HCT116 (cell line): ENCODE results near the gene IL1B. TPM values are rescaled to one million over a fixed set of nuclear protein-coding genes. Genes with fewer than 3 reads are reported as not detected.

Experiments used
- ATAC-seq: fragments of 200-7000 bp; cut with Tn5 transposase; 2 replicates; pipeline ENCODE4 v1.9.1; 2020; ENCODE audit warnings: mild to moderate bottlenecking, moderate library complexity
- BruUV-seq: library from RNA; stranded (reverse); fragments of 400-500 nt; replicated peaks from 2 replicates; lab custom pipeline; 2021; lab: Mats Ljungman, UMichigan
- CTCF ChIA-PET: fragments of 300-600 bp; sonication (Branson Sonifier 250); formaldehyde crosslinking; loops from one replicate; lab custom pipeline; 2021; ENCODE audit warnings: antibody characterized with exemption; lab: Charles Lee
- POLR2A ChIA-PET: fragments of 300-600, 350-600 bp; sonication (Branson Sonifier 250); formaldehyde crosslinking; loops from one replicate; lab custom pipeline; 2021; ENCODE audit warnings: antibody characterized with exemption; lab: Charles Lee
- RAD21 ChIA-PET, 2 experiments: fragments of 300-600 bp; sonication (Branson Sonifier 250); formaldehyde crosslinking; loops; one replicate each; lab custom pipeline; 2023; ENCODE audit warnings: low total read pairs in 2 of 2; ENCODE audit not compliant: uncharacterized antibody in 2 of 2, unreplicated experiment in 2 of 2, low non-redundant PET in 1 of 2; lab: Charles Lee
- DNase-seq: peaks from one replicate; pipeline ENCODE4 v3.0.0-alpha.2; 2010; ENCODE audit warnings: low read depth, low spot score
- H2AFZ ChIP-seq: fragments of 200-600 bp; shearing (Covaris generic), sonication (generic); 2 replicates; pipeline ENCODE4 v1.6.1; 2017; ENCODE audit warnings: low read depth, mixed run types, mixed read lengths, antibody characterized with exemption, low read length; ENCODE audit not compliant: poor library complexity, severe bottlenecking
- H3K27ac ChIP-seq: 2 replicates; pipeline ENCODE4 v1.5.1; 2012; ENCODE audit warnings: low read depth, low read length
- H3K27me3 ChIP-seq: fragments of 200-600 bp; sonication (generic); 2 replicates; pipeline ENCODE4 v1.6.1; 2016; ENCODE audit warnings: mixed run types, low read length, mixed read lengths; ENCODE audit not compliant: insufficient read depth
- H3K36me3 ChIP-seq, 2 experiments: fragments of 200-500 bp in 1 of 2; fragments of 200-600 bp in 1 of 2; sonication (Bioruptor generic) in 1 of 2; sonication (generic) in 1 of 2; 2 replicates each; pipeline versions ENCODE4 v1.5.1 to v1.6.1; 2014 to 2016; ENCODE audit warnings: low read length in 2 of 2, inconsistent platforms in 1 of 2, mixed read lengths in 1 of 2, mixed run types in 1 of 2; ENCODE audit not compliant: insufficient read depth in 2 of 2, control insufficient read depth in 1 of 2
- H3K4me1 ChIP-seq, 2 experiments: fragments of 200-600 bp in 1 of 2; sonication (generic) in 1 of 2; 2 replicates each; pipeline versions ENCODE4 v1.5.1 to v1.6.1; 2012 to 2017; ENCODE audit warnings: low read length in 2 of 2, inconsistent platforms in 1 of 2, mild to moderate bottlenecking in 1 of 2, mixed read lengths in 1 of 2, mixed run types in 1 of 2, moderate library complexity in 1 of 2; ENCODE audit not compliant: insufficient read depth in 2 of 2, control insufficient read depth in 1 of 2
- H3K4me2 ChIP-seq: fragments of 200-600 bp; sonication (generic); 2 replicates; pipeline ENCODE4 v1.6.1; 2017; ENCODE audit warnings: mixed run types, low read length, mixed read lengths
- H3K4me3 ChIP-seq, 2 experiments: fragments of 200-600 bp in 1 of 2; sonication (generic) in 1 of 2; replicated peaks in 1 of 2; 2 replicates each; pipeline ENCODE4 v1.5.1; 2011 to 2016; ENCODE audit warnings: low read length in 2 of 2, control low read depth in 1 of 2, low read depth in 1 of 2, mild to moderate bottlenecking in 1 of 2, mixed read lengths in 1 of 2, mixed run types in 1 of 2
- H3K79me2 ChIP-seq: fragments of 200-600 bp; sonication (generic); 2 replicates; pipeline ENCODE4 v1.6.1; 2017; ENCODE audit warnings: mild to moderate bottlenecking, mixed run types, low read length, moderate library complexity, mixed read lengths; ENCODE audit not compliant: insufficient read depth
- H3K9ac ChIP-seq: fragments of 200-600 bp; sonication (generic); 2 replicates; pipeline ENCODE4 v1.6.1; 2016; ENCODE audit warnings: low read length, mixed read lengths
- H3K9me2 ChIP-seq: fragments of 200-600 bp; sonication (generic), shearing (Covaris generic); 2 replicates; pipeline ENCODE4 v1.6.1; 2017; ENCODE audit warnings: mixed run types, mild to moderate bottlenecking, moderate library complexity; ENCODE audit not compliant: insufficient read depth
- H3K9me3 ChIP-seq, 2 experiments: fragments of 200-500 bp in 1 of 2; fragments of 200-600 bp in 1 of 2; sonication (Bioruptor generic) in 1 of 2; sonication (generic) in 1 of 2; 2 replicates each; pipeline ENCODE4 v1.6.1; 2014 to 2017; ENCODE audit warnings: low read length in 2 of 2, mixed read lengths in 2 of 2, inconsistent platforms in 1 of 2, low read depth in 1 of 2, mild to moderate bottlenecking in 1 of 2, mixed run types in 1 of 2, moderate library complexity in 1 of 2; ENCODE audit not compliant: control insufficient read depth in 1 of 2, insufficient read depth in 1 of 2
- H4K20me1 ChIP-seq: fragments of 200-600 bp; sonication (generic), shearing (Covaris generic); 2 replicates; pipeline ENCODE4 v1.6.1; 2017; ENCODE audit warnings: mixed run types, mild to moderate bottlenecking, moderate library complexity; ENCODE audit not compliant: insufficient read depth
- CBX3 ChIP-seq: IDR thresholded peaks from 2 replicates; pipeline ENCODE4 v1.6.1; 2012; ENCODE audit warnings: low read depth
- CEBPB ChIP-seq: IDR thresholded peaks from 2 replicates; pipeline ENCODE4 v1.6.1; 2012; ENCODE audit warnings: low read depth
- EGR1 ChIP-seq: IDR thresholded peaks from 2 replicates; pipeline ENCODE4 v1.6.1; 2012; ENCODE audit warnings: low read depth
- ELF1 ChIP-seq: IDR thresholded peaks from 2 replicates; pipeline ENCODE4 v1.6.1; 2012; ENCODE audit warnings: low read depth, borderline replicate concordance
- EZH2 ChIP-seq: fragments of 200-600 bp; sonication (generic); IDR thresholded peaks from 2 replicates; pipeline ENCODE4 v1.6.1; 2017; ENCODE audit warnings: antibody characterized with exemption, mixed run types
- EZH2phosphoT487 ChIP-seq: fragments of 200-600 bp; IDR thresholded peaks from 2 replicates; pipeline ENCODE4 v1.6.1; 2018; ENCODE audit warnings: antibody characterized with exemption, borderline replicate concordance
- FOSL1 ChIP-seq: IDR thresholded peaks from 2 replicates; pipeline ENCODE4 v1.6.1; 2012; ENCODE audit warnings: low read depth
- JUND ChIP-seq: IDR thresholded peaks from 2 replicates; pipeline ENCODE4 v1.6.1; 2012
- POLR2A ChIP-seq: IDR thresholded peaks from 2 replicates; pipeline ENCODE4 v1.7.0; 2011; ENCODE audit warnings: borderline replicate concordance; ENCODE audit not compliant: insufficient read depth, insufficient read length; ENCODE audit errors: extremely low read depth
- SIN3A ChIP-seq: IDR thresholded peaks from 2 replicates; pipeline ENCODE4 v1.6.1; 2012; ENCODE audit warnings: low read depth
- SP1 ChIP-seq: IDR thresholded peaks from 2 replicates; pipeline ENCODE4 v1.6.1; 2012; ENCODE audit warnings: low read depth
- SRF ChIP-seq: IDR thresholded peaks from 2 replicates; pipeline ENCODE4 v1.6.1; 2012; ENCODE audit warnings: low read depth
- YY1 ChIP-seq: IDR thresholded peaks from 2 replicates; pipeline ENCODE4 v1.6.1; 2011; ENCODE audit warnings: low read length, low read depth, moderate library complexity, mild to moderate bottlenecking; ENCODE audit not compliant: insufficient replicate concordance; ENCODE audit errors: extremely low read depth
- ZFX ChIP-seq: fragments of 450-650 bp; IDR thresholded peaks from 2 replicates; pipeline ENCODE4 v1.6.1; 2017
- ZNF274 ChIP-seq: fragments of 200-500 bp; sonication (Bioruptor generic); IDR thresholded peaks from 2 replicates; pipeline ENCODE4 v1.6.1; 2014; ENCODE audit warnings: mild to moderate bottlenecking, low read depth, low read length, inconsistent platforms
- intact Hi-C: fragments of 100-400 bp; cut with micrococcal nuclease; formaldehyde crosslinking; loops from 2 replicates; pipeline ENCODE4 v1.10.0; 2022
- total RNA-seq: library from RNA; stranded (reverse); gene quantifications from one replicate; pipeline ENCODE4 v1.2.1, GENCODE V29; 2021; ENCODE audit not compliant: unreplicated experiment
- TF ChIP-seq, protein P1 (sequence below): IDR thresholded peaks from 2 replicates; pipeline ENCODE4 v1.6.1; 2012
- TF ChIP-seq, protein P2 (sequence below): IDR thresholded peaks from 2 replicates; pipeline ENCODE4 v1.6.1; 2012; ENCODE audit warnings: low read depth

Gene IL1B
- total RNA-seq, 1 experiment from 2014 or later = not detected

DNA sequence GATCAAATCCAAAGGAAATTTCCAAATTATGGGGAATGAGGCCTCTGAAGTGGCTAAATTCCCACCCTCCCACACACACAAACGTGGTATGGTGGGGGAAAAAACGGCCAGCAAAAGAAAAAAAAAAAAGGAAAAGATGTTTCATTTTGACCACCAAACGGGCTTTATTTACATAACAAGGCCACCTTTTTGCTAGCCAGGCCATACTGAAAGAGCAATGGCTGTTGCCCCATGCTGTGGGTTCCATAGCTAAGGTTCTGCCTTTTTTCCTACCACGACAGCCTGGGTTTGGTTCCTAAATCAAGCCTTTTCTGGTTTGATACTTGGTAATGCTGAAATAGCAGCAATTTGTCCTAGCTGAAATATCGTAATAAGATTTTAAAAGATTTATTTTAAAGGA lies 14.0 kb upstream of the IL1B start:
- ChIA-PET CTCF (interaction anchor here (0.7 kb wide), 1 partner anchor 283 kb away, joined by 3 read pairs; no protein-coding TSS in a partner anchor), POLR2A (interaction anchor here (0.7 kb wide), 1 partner anchor 95 kb away, joined by 3 read pairs; no protein-coding TSS in a partner anchor), RAD21 (no interaction called here)
- BruUV-seq = no TSS peak
- Histone ChIP-seq H3K9me2 (no peaks in the 10 kb centered on the region), H3K4me2 (no peak overlapping the region), H3K9ac (no peak overlapping the region), H3K27ac (no peak overlapping the region), H3K4me3 (no peak overlapping the region), H3K79me2 (no peaks in the 10 kb centered on the region), H4K20me1 (no peaks in the 10 kb centered on the region), H3K9me3 (no peaks in the 10 kb centered on the region), H3K36me3 (no peaks in the 10 kb centered on the region), H2AFZ (no peak overlapping the region), H3K27me3 (no peaks in the 10 kb centered on the region), H3K4me1 (no peaks in the 10 kb centered on the region)
- intact Hi-C loops = no loop called here
- TF ChIP-seq EZH2phosphoT487 (no peak), POLR2A (no peak), FOSL1 (no peak), CBX3 (no peak), ELF1 (no peak), JUND (no peak), ZFX (no peak), YY1 (no peak), ZNF274 (no peak), EZH2 (no peak)
- ATAC-seq (no peak), DNase-seq (no peak)

DNA sequence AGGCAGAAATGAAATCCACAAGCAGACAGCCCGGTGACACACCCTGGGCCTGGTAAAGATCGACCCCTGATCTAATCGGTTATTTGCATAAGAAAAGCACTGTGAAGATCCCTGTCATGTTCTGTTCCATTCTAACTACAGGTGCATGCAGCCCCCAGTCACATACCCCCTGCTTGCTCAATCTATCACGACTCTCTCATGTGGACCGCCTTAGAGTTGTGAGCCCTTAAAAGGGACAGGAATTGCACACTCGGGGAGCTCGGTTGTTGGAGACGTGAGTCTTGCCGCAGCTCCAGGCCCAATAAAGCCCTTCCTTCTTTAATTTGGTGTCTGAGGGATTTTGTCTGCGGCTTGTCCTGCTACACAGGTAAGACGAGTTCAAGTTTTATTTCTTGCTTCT lies 13.4 kb upstream of the IL1B start:
- intact Hi-C loops = no loop called here
- no peaks in the 10 kb centered on the region for H3K36me3 ChIP-seq
- BruUV-seq = no TSS peak
- TF ChIP-seq JUND (no peak), ZFX (no peak), SRF (no peak), SIN3A (no peak), ELF1 (no peak), CBX3 (no peak), EZH2phosphoT487 (no peak), SP1 (no peak), EGR1 (no peak), CEBPB (no peak), YY1 (no peak), ZNF274 (no peak)
- TF ChIP-seq, protein P1, sequence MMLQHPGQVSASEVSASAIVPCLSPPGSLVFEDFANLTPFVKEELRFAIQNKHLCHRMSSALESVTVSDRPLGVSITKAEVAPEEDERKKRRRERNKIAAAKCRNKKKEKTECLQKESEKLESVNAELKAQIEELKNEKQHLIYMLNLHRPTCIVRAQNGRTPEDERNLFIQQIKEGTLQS = no peak
- TF ChIP-seq, protein P2, sequence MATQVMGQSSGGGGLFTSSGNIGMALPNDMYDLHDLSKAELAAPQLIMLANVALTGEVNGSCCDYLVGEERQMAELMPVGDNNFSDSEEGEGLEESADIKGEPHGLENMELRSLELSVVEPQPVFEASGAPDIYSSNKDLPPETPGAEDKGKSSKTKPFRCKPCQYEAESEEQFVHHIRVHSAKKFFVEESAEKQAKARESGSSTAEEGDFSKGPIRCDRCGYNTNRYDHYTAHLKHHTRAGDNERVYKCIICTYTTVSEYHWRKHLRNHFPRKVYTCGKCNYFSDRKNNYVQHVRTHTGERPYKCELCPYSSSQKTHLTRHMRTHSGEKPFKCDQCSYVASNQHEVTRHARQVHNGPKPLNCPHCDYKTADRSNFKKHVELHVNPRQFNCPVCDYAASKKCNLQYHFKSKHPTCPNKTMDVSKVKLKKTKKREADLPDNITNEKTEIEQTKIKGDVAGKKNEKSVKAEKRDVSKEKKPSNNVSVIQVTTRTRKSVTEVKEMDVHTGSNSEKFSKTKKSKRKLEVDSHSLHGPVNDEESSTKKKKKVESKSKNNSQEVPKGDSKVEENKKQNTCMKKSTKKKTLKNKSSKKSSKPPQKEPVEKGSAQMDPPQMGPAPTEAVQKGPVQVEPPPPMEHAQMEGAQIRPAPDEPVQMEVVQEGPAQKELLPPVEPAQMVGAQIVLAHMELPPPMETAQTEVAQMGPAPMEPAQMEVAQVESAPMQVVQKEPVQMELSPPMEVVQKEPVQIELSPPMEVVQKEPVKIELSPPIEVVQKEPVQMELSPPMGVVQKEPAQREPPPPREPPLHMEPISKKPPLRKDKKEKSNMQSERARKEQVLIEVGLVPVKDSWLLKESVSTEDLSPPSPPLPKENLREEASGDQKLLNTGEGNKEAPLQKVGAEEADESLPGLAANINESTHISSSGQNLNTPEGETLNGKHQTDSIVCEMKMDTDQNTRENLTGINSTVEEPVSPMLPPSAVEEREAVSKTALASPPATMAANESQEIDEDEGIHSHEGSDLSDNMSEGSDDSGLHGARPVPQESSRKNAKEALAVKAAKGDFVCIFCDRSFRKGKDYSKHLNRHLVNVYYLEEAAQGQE = no peak
- ChIA-PET CTCF (no interaction called here), POLR2A (no interaction called here), RAD21 (no interaction called here)
- no peaks in the 10 kb centered on the region for H3K27me3 ChIP-seq
- ATAC-seq = no peak
- H3K9me3 ChIP-seq = no peaks in the 10 kb centered on the region
- no peaks in the 10 kb centered on the region for H3K9me2 ChIP-seq
- H2AFZ ChIP-seq = no peak overlapping the region
- H3K27ac ChIP-seq = no peak overlapping the region
- no peaks in the 10 kb centered on the region for H4K20me1 ChIP-seq
- H3K9ac ChIP-seq = no peak overlapping the region
- no peaks in the 10 kb centered on the region for H3K79me2 ChIP-seq
- DNase-seq = no peak
- no peak overlapping the region for H3K4me3 ChIP-seq
- no peaks in the 10 kb centered on the region for H3K4me1 ChIP-seq
- no peak overlapping the region for H3K4me2 ChIP-seq
